ENCODE results near the gene PCGF1. TPM values are rescaled to one million over a fixed set of nuclear protein-coding genes. Genes with fewer than 3 reads are reported as not detected.

Gene PCGF1
- total and polyA plus RNA-seq, 2 of the 13 experiments (the other 11 are each of a cell fraction or from before 2014, with no cell fraction given) = 20.4 to 22.6 TPM

GRCh38 chr2:74481961-74482800 is 25.3 kb downstream of the PCGF1 start (continued):
- TF ChIP-seq ZNF337 (CRISPR knock-in tag; IDR thresholded peaks at IDR 0.05; ENCODE audit: borderline replicate concordance, low read depth) (0 out of 2 replicates have a peak, but pooled peaks have one; percentile 84), NFKB2 (CRISPR knock-in tag; IDR thresholded peaks at IDR 0.05; ENCODE audit: borderline replicate concordance) (peak; percentile 60), ZSCAN20 (CRISPR knock-in tag; IDR thresholded peaks at IDR 0.05; ENCODE audit: borderline replicate concordance) (0 out of 2 replicates have a peak, but pooled peaks have one; percentile 19), ZNF556 (CRISPR knock-in tag; IDR thresholded peaks at IDR 0.05; ENCODE audit: borderline replicate concordance) (0 out of 2 replicates have a peak, but pooled peaks have one; percentile 23), TGIF2 (CRISPR knock-in tag; IDR thresholded peaks at IDR 0.05) (0 out of 2 replicates have a peak, but pooled peaks have one; percentile 19), ISX (CRISPR knock-in tag; conservative IDR thresholded peaks at IDR 0.05) (0 out of 2 replicates have a peak, but pooled peaks have one; percentile 67), TRAFD1 (CRISPR knock-in tag; IDR thresholded peaks at IDR 0.05; ENCODE audit: borderline replicate concordance) (no peak), ZNF704 (CRISPR knock-in tag; IDR thresholded peaks at IDR 0.05; ENCODE audit: borderline replicate concordance) (peak; percentile 72), ZNF235 (CRISPR knock-in tag; IDR thresholded peaks at IDR 0.05; ENCODE audit: borderline replicate concordance) (peak; percentile 96), ZNF543 (CRISPR knock-in tag; IDR thresholded peaks at IDR 0.05) (peak; percentile 96; the same call in 1 of the 2 replicates), BRF2 (CRISPR knock-in tag; IDR thresholded peaks at IDR 0.05) (peak; percentile 63; the same call in 1 of the 2 replicates), CAMTA2 (CRISPR knock-in tag; IDR thresholded peaks at IDR 0.05; ENCODE audit: borderline replicate concordance) (peak; percentile 97), ZNF773 (CRISPR knock-in tag; IDR thresholded peaks at IDR 0.05; ENCODE audit: borderline replicate concordance) (peak; percentile 58; the same call in 1 of the 2 replicates), HMGXB4 (CRISPR knock-in tag; IDR thresholded peaks at IDR 0.05; ENCODE audit: borderline replicate concordance in 1 of 2, low read depth in 1 of 2) (no peak), ZBTB43 (CRISPR knock-in tag; conservative IDR thresholded peaks at IDR 0.05) (no peak), WIZ (CRISPR knock-in tag; IDR thresholded peaks at IDR 0.05) (peak; percentile 87; the same call in 1 of the 2 replicates), POLR2A (IDR thresholded peaks at IDR 0.05; ENCODE audit: insufficient read depth in 1 of 2, low read depth in 2 of 2, low read length in 2 of 2) (peak; percentile 58 to 67), POLR2AphosphoS2 (IDR thresholded peaks at IDR 0.05; ENCODE audit: low read depth, low read length) (no peak), TERF1 (CRISPR knock-in tag; IDR thresholded peaks at IDR 0.05) (peak; percentile 88; the same call in 1 of the 2 replicates)
